WI38 (cell line): ENCODE results near the gene BABAM2.
A peak's percentile ranks its signal among the peaks of the same experiment; 100 is the strongest.
"Not testable (repeated sequence)": the region's sequence is repeated elsewhere in the genome, so short reads cannot be mapped to it uniquely, and the experiment has no call there.

Experiments
- H3K4me3 ChIP-seq: 2 replicates; pipeline ENCODE4 v1.5.1; 2011; ENCODE audit warnings: low read depth, mild to moderate bottlenecking, control low read depth, low read length
- TF ChIP-seq, protein P1 (sequence below): IDR thresholded peaks from 2 replicates; pipeline ENCODE4 v1.5.1; 2012; ENCODE audit warnings: low read depth, mild to moderate bottlenecking, control low read depth, low read length

The BABAM2 gene

GRCh38 chr2:28101123-28101522, 210.6 kb downstream of the BABAM2 start:
- TF ChIP-seq, protein P1, sequence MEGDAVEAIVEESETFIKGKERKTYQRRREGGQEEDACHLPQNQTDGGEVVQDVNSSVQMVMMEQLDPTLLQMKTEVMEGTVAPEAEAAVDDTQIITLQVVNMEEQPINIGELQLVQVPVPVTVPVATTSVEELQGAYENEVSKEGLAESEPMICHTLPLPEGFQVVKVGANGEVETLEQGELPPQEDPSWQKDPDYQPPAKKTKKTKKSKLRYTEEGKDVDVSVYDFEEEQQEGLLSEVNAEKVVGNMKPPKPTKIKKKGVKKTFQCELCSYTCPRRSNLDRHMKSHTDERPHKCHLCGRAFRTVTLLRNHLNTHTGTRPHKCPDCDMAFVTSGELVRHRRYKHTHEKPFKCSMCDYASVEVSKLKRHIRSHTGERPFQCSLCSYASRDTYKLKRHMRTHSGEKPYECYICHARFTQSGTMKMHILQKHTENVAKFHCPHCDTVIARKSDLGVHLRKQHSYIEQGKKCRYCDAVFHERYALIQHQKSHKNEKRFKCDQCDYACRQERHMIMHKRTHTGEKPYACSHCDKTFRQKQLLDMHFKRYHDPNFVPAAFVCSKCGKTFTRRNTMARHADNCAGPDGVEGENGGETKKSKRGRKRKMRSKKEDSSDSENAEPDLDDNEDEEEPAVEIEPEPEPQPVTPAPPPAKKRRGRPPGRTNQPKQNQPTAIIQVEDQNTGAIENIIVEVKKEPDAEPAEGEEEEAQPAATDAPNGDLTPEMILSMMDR, result no peak
- no peak overlapping the region for H3K4me3 ChIP-seq

DNA sequence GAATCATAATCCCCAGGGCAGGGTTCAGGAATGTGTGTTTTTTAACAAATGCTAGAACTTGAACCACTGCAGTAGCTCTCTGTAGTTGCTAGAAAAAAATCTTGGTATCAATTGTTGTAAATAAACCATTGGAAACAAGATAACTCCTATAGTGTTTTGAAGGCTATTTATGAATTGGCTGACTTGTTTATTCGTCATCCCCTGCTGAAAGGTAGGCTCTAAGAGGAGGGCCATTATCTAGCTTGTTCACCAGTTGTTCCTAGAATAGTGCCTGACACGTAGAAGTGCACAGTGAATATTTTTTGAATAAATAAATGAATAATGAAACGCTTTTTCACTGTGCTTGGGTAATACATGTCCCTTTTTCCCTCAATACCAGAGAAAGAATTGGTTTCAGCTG, 211.4 kb downstream of the BABAM2 start:
- TF ChIP-seq, protein P1, result no peak
- H3K4me3 ChIP-seq, result peak overlapping the region; percentile 17; the same call in 1 of the 2 replicates

DNA sequence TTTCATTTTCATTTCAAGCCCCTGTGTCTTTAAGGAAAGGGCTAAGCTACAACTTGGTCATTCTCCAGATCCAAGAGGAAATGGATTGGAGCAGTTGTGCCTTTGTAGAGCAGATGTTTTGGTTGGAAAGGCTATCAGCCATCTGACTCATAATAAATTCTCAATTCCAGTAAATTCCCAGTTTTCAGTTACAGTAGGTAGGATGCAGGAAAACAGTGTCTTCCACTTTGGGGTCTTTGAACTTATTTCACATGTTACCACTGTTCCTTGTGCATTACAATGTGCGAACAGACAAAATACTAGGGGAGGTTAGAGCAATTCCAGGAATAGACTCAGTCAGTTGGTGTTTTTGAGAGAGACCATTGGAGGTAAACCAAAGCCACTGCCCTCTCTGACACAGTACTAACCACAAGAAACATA, 211.9 kb downstream of the BABAM2 start:
- TF ChIP-seq, protein P1, result no peak
- peak overlapping the region; percentile 17; the same call in 1 of the 2 replicates for H3K4me3 ChIP-seq

- H3K4me3 ChIP-seq, result no peak overlapping the region
These were observed 213.1 kb downstream of the BABAM2 start for GRCh38 chr2:28103611-28104010.

DNA sequence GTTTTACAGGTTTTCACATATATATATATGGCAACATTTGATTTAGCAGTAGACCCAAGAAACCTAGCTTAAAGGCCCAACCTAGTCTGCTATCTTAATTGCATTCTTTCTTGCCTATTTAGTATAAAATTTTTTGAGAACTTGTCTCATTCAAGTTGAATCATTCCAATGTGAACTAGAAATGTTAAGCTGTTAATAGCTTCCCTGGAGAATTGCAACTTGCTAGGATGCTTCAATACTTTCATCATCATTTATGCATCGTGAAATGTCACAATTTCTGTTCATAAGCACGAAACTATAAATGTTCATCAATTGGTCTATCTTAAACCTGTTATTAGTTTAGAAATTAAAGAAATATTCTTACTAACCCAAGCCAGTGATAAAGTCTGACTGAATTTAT, 217.6 kb downstream of the BABAM2 start:
- TF ChIP-seq, protein P1, result no peak
- no peak overlapping the region for H3K4me3 ChIP-seq

More at GRCh38 chr2:28103611-28104010, 213.1 kb downstream of the BABAM2 start:
- TF ChIP-seq, protein P1, result no peak

- H3K4me3 ChIP-seq, result not testable (repeated sequence)
These were observed 223.2 kb downstream of the BABAM2 start for GRCh38 chr2:28113771-28114170.

DNA sequence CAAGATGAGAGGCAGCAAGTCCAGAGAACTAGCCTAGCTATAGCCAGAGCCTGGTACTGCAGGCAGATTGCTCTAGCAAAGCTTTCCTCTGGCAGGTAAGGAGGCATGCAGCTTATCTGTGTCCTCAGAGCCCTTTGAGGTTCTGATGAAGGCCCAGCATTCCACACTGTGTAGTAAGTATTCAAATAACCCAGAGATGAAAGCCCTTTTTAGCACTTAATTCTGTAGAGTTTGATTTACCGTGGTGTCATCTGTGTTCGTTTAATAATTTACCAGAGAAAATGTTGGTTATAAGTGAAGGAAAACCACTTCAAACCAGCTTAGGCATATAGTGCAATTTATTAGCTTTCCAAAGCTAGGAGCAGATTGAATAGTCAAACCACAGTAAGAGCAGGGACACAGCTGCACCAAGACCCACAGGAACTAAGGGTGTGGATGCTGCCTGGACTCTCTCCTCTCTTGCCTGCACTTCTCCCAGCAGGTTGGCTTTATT, 226.6 kb downstream of the BABAM2 start:
- H3K4me3 ChIP-seq, result no peak overlapping the region
- TF ChIP-seq, protein P1, result no peak

- TF ChIP-seq, protein P1, result no peak
These were observed 229.1 kb downstream of the BABAM2 start for GRCh38 chr2:28119631-28120030.

More at GRCh38 chr2:28119631-28120030, 229.1 kb downstream of the BABAM2 start:
- no peak overlapping the region for H3K4me3 ChIP-seq
